DMS53 treated with DMSO at 0.1 percent for 48 hours (cell line): ENCODE measurements around the gene MAST4.

Source experiments
- DNase-seq: peaks from one replicate; lab custom pipeline; 2025; ENCODE audit not compliant: unreplicated experiment; lab: John Stamatoyannopoulos, UW

The MAST4 gene

DNA sequence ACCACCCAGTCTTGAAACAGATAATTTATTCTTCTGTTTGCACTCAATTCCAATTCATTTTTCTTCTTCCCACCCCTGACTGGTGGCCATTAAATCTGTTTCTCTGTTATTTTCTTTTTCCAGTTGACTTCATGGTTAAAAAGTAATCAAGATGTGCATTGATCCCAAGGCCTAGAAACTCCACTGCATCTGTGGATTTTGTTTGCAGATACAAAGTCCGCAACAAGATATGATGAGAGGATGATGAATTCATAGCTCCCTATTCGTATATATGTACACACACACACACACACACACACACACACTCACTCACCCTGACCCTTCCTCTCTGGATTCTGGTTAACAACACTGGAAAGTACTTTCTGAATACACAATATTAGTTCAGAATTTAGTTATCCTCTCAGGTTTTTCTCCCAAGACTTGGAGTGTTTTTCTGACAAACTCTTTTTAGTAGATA is 548.0 kb downstream of the MAST4 start:
- DNase-seq = no peak

DNA sequence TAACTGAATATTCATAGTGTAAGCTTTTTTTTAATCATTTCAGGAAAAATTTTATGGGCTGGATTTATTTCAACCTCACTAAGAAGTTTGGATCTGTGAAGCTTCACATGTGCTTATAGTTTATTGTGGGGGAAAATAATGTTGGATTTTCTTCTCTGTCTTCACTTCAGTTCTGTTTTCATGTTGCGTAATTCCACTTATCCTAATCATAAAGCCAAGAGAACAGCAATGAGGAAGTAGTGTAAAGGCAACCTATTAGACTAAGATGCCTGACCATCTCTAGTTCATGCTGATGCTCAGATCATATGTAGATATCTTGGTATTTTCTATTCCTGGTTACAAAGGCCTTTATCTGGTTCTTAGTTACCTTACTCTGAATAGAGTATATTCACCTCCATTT is 550.4 kb downstream of the MAST4 start:
- DNase-seq = no peak

DNA sequence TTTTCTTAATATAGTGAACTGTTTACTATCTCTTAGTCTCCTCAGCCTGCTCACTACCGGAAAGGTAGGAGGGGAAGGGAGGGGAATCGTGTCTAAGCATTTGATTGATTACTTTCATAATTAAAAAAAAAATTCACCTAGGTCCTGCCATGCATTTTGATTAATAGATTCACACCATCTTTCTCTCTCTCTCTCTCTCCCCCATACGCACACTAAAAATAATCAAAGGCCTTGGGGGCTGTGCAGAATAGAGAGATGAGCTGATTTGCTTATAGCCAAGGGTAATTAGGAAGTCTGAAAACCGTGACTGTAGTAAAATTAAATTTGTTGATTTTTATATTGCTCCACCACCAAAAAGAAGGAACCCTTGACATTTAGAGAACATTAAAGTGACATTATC is 550.8 kb downstream of the MAST4 start:
- DNase-seq = no peak

DNA sequence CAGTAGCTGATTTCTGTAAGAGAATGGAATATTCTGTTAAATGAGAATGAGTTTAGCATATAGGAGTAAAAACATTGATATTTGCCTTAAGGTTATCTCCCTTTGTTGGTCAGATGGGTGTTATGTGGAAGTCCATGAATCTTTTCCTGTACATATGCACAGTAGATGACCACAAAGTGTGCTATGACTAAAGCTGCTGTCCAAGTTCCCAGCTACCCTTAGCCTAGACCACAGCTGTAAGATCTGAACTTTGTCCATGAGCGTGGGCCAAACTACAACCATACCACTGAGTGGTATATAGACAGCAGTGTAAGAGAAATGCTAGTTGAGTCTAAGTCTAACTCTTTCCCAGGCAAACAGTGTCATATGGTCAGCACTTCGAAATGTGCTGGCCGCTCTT is 551.6 kb downstream of the MAST4 start:
- no peak for DNase-seq

DNA sequence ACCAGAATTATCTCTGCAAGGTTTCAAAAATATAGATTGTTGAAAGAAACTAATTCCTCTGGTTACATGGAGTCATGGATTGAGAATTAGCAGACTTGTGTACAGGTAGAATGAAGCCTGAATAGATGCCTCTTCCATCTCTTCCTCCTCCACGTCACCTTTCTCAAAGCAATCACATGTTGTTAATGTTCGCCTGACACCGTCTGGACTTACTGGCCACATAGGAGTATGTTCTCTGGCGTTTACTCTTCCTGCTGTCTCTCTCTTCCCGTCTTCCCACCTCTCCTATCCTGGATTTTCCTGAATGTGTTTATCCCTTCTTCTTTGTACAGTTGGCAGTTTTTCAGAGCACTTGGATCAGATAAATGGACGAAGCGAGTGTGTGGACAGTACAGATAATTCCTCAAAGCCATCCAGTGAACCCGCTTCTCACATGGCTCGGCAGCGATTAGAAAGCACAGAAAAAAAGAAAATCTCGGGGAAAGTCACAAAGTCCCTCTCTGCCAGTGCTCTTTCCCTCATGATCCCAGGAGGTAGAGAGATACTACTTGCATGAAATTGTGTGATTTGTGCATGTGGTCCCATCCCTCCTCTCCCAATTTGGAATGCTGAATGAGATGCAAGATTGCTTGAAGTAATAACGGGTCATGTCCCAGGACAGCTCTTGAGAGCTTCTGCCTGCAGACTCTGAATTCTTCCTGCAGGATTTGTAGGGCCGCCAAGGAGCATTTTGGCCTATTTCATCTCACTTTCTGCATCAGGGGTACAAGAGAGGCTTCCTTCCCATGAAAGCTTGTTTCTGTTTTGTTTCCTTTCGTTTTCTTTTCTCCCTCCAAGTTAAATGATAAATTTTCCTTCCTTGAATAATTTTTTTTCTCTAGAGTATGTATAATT is 553.1 kb downstream of the MAST4 start:
- no peak for DNase-seq

DNA sequence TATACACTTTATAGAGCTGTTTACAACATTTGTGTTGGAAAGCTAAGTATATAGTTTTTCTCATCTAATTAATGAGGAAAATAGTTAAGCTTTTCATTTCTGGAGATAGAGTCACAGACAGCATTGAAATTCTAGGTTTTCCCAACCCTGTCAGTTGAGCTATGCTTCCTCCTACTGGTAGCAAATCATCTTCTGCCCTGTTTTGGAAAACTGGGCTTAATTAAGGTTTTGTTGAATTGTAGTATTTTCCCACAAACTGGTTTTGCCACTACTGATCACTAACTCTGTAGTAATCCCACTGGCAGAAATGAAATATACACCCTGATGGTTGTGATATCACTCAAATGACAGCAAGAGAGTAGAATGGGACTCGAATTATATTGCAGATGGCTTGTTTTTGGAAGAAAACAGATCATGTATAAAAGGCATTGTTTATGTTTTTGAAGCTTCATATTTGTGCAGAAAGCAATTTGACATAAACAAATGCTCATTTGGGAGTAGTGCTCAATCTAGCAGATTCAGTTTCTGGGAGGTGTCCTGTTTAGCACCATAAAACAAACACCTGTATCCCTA is 553.8 kb downstream of the MAST4 start:
- DNase-seq = no peak

DNA sequence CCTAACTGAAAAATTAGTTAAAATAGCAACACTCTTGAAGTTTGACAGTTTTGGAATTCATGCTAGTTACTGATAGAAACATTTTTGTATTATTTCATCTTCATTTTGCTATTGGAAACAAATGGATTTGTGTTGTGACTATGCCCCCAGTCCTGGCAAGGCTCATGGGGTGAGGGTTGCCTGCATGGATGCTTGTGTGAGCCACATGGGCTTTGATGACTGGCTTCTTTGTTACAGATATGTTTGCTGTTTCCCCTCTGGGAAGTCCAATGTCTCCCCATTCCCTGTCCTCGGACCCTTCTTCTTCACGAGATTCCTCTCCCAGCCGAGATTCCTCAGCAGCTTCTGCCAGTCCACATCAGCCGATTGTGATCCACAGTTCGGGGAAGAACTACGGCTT is 556.2 kb downstream of the MAST4 start:
- no peak for DNase-seq

DNA sequence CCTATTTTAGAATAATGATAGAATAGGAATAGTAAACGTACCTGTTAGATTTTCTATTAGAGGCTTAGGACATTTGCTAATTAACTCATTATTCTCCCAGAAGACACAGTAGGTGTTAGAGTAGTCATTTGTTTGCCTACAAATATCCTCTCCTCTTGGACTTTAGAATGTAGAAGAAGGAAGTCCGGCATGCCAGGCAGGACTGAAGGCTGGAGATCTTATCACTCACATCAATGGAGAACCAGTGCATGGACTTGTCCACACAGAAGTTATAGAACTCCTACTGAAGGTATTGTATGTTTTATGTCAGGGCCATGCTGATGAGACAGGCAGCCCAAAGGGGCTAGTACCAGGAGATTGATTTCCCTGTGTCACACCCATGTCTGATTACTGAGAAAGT is 557.1 kb downstream of the MAST4 start:
- no peak for DNase-seq

DNA sequence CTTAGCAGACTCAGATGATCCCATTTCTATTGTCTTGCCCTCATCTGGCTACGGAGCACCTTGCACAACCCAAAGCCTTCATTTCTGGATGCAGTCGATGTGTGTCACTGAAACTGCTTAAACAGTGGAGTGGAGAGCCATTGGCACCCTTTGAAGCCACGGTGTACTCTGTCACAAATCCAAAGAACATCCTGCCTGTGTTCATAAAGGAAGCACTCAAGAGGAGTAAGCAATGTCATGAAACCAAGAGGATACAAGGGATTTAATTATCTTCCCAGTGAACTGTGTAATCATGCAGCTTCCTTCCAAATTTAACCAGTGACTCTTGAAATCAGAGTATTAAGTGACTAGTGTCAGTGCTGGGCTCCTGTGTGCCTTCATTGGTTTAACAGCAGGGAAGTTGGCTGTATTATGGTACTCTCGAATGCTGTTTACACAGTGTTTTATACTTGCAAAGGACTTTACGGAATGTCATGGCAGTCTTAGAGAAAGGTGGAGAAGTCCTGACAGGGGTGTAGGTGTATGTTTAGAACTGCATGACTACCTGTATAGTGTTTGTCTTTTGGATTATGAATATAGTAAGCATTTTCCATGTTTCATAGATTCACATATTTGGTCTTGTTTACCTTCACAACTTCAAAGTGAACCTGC is 558.5 kb downstream of the MAST4 start:
- DNase-seq = no peak

DNA sequence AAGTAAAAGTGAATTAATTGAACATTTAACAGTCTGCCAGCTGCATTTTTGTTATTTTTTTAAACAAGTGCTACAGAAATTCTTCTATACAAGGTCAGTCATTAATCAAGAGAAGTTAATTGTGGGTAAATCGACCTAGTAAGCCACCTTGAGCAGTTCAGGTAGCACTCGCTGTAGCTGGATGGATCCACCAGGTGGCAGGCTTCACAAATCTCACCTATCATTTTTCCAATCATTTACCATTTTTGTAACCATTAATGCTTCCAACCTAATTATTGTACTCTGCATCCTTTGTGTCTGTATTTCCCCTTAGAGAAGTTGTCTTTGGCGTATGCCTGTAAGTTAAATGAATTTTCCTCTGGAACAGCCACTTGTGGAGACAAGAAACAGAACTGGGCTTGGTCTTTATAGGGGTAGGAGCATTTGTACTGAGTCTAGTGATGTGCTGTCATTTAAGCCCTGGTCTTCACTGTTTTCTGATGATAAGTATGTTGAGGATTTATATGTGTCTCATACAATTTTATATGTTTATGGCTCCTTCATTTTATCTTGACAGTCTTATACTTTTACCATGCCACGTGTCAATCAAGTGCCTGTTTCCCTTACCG is 560.9 kb downstream of the MAST4 start:
- peak; percentile 38 for DNase-seq

DNA sequence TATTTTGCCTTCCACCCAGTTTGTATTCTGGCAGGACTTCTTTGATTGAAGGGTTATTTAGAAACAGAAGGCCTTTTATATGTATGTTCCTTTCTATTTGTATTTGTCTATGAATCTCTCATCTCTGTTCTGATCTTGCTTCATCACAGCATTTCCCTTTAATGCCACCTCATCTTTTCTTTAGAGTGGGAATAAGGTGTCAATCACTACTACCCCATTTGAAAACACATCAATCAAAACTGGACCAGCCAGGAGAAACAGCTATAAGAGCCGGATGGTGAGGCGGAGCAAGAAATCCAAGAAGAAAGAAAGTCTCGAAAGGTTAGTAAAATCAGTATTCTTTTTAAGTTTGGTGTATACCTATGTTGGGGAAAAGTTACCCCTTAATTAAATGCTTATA is 564.1 kb downstream of the MAST4 start:
- no peak for DNase-seq

DNA sequence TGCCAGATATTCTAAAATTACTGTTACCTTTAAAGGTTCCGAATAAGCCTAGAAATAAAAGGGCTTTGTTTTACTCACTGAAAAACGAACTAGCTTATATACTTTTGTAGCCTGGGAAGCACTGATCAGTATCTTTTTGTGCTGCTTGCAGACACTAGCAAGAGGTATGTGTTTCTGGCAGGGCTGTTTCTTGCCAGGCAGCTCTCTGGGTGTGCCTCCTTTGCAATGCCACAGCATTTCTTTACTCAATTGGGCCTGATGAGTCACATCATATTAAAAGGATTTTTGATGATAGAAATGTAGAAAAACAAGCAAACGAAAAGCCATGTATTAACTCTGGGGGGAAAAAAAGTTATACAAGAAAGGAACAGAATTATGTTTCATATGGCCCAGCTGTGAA is 564.8 kb downstream of the MAST4 start:
- DNase-seq = no peak

DNA sequence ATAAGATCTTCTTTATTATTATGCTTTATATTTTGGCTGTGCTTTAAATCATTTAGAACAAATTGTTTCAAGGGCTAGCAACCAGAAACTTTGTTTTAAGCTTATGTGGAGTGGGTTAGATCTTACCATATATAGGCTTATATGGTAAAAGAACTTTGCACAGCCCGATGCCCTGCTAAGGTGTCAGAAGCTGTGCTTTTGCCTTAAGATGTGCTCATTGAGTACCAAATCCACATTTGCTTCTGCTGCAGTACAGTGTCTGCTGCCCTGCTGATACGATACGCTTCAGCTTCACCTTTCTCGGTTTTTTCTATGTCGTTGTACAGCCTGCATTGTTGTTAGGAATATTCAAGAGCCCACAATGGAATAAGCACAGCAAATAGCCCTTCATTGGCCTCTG is 565.6 kb downstream of the MAST4 start:
- no peak for DNase-seq

DNA sequence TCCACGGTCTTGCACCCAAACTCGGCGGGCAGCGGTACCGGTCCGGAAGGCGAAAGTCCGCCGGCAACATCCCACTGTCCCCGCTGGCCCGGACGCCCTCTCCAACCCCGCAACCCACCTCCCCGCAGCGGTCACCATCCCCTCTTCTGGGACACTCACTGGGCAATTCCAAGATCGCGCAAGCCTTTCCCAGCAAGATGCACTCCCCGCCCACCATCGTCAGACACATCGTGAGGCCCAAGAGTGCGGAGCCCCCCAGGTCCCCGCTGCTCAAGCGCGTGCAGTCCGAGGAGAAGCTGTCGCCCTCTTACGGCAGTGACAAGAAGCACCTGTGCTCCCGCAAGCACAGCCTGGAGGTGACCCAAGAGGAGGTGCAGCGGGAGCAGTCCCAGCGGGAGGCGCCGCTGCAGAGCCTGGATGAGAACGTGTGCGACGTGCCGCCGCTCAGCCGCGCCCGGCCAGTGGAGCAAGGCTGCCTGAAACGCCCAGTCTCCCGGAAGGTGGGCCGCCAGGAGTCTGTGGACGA is 567.1 kb downstream of the MAST4 start:
- DNase-seq = no peak

DNA sequence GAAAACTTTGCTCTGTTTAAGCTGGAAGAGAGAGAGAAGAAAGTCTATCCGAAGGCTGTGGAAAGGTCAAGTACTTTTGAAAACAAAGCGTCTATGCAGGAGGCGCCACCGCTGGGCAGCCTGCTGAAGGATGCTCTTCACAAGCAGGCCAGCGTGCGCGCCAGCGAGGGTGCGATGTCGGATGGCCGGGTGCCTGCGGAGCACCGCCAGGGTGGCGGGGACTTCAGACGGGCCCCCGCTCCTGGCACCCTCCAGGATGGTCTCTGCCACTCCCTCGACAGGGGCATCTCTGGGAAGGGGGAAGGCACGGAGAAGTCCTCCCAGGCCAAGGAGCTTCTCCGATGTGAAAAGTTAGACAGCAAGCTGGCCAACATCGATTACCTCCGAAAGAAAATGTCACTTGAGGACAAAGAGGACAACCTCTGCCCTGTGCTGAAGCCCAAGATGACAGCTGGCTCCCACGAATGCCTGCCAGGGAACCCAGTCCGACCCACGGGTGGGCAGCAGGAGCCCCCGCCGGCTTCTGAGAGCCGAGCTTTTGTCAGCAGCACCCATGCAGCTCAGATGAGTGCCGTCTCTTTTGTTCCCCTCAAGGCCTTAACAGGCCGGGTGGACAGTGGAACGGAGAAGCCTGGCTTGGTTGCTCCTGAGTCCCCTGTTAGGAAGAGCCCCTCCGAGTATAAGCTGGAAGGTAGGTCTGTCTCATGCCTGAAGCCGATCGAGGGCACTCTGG is 567.8 kb downstream of the MAST4 start:
- DNase-seq = no peak

DNA sequence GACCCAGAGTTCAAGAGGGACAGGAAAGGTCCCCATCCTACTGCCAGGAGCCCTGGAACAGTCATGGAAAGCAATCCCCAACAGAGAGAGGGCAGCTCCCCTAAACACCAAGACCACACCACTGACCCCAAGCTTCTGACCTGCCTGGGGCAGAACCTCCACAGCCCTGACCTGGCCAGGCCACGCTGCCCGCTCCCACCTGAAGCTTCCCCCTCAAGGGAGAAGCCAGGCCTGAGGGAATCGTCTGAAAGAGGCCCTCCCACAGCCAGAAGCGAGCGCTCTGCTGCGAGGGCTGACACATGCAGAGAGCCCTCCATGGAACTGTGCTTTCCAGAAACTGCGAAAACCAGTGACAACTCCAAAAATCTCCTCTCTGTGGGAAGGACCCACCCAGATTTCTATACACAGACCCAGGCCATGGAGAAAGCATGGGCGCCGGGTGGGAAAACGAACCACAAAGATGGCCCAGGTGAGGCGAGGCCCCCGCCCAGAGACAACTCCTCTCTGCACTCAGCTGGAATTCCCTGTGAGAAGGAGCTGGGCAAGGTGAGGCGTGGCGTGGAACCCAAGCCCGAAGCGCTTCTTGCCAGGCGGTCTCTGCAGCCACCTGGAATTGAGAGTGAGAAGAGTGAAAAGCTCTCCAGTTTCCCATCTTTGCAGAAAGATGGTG is 568.8 kb downstream of the MAST4 start:
- no peak for DNase-seq

DNA sequence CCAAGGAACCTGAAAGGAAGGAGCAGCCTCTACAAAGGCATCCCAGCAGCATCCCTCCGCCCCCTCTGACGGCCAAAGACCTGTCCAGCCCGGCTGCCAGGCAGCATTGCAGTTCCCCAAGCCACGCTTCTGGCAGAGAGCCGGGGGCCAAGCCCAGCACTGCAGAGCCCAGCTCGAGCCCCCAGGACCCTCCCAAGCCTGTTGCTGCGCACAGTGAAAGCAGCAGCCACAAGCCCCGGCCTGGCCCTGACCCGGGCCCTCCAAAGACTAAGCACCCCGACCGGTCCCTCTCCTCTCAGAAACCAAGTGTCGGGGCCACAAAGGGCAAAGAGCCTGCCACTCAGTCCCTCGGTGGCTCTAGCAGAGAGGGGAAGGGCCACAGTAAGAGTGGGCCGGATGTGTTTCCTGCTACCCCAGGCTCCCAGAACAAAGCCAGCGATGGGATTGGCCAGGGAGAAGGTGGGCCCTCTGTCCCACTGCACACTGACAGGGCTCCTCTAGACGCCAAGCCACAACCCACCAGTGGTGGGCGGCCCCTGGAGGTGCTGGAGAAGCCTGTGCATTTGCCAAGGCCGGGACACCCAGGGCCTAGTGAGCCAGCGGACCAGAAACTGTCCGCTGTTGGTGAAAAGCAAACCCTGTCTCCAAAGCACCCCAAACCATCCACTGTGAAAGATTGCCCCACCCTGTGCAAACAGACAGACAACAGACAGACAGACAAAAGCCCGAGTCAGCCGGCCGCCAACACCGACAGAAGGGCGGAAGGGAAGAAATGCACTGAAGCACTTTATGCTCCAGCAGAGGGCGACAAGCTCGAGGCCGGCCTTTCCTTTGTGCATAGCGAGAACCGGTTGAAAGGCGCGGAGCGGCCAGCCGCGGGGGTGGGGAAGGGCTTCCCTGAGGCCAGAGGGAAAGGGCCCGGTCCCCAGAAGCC is 569.6 kb downstream of the MAST4 start:
- no peak for DNase-seq

DNA sequence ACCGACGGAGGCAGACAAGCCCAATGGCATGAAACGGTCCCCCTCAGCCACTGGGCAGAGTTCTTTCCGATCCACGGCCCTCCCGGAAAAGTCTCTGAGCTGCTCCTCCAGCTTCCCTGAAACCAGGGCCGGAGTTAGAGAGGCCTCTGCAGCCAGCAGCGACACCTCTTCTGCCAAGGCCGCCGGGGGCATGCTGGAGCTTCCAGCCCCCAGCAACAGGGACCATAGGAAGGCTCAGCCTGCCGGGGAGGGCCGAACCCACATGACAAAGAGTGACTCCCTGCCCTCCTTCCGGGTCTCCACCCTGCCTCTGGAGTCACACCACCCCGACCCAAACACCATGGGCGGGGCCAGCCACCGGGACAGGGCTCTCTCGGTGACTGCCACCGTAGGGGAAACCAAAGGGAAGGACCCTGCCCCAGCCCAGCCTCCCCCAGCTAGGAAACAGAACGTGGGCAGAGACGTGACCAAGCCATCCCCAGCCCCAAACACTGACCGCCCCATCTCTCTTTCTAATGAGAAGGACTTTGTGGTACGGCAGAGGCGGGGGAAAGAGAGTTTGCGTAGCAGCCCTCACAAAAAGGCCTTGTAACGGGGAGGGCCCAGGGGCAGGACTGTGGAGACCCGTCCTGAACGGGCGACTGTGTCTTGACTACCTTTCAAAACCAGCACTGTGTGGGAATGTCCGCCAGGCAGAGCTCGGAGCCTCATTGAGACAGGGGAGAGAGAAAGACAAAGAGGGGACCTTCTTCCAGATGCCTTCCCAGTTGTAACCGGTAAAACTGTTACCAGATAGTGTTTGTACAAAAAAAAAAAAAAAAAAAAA is 570.5 kb downstream of the MAST4 start:
- DNase-seq = no peak
